HG02678 (cell line): ENCODE results near the gene RYR3.
A peak's percentile ranks its signal among the peaks of the same experiment; 100 is the strongest.

Source experiments
- ATAC-seq: cut with Tn5 transposase; IDR thresholded peaks from one replicate; pipeline ENCODE4 v1.9.1; 2021; ENCODE audit warnings: mild to moderate bottlenecking, moderate library complexity; ENCODE audit not compliant: unreplicated experiment

The RYR3 gene

GRCh38 chr15:33858836-33859235 is 548.1 kb downstream of the RYR3 start:
- ATAC-seq: no peak

GRCh38 chr15:33859992-33860545 is 549.3 kb downstream of the RYR3 start:
- no peak for ATAC-seq

GRCh38 chr15:33860754-33861153 is 550.0 kb downstream of the RYR3 start:
- no peak for ATAC-seq

GRCh38 chr15:33864360-33865075 is 553.8 kb downstream of the RYR3 start:
- ATAC-seq: no peak

GRCh38 chr15:33865416-33865815 is 554.6 kb downstream of the RYR3 start:
- ATAC-seq: no peak

GRCh38 chr15:33866101-33866737 is 555.5 kb downstream of the RYR3 start:
- no peak for ATAC-seq

- ATAC-seq: no peak
These were observed 561.2 kb downstream of the RYR3 start for GRCh38 chr15:33871980-33872379.

GRCh38 chr15:33872416-33873106 is 561.8 kb downstream of the RYR3 start:
- ATAC-seq: no peak

GRCh38 chr15:33874156-33874555 is 563.4 kb downstream of the RYR3 start:
- ATAC-seq: no peak

GRCh38 chr15:33882921-33883320 is 572.2 kb downstream of the RYR3 start:
- ATAC-seq: no peak

- no peak for ATAC-seq
These were observed 577.4 kb downstream of the RYR3 start for GRCh38 chr15:33888176-33888575.

GRCh38 chr15:33894193-33894592 is 583.4 kb downstream of the RYR3 start:
- peak; percentile 65 for ATAC-seq

- no peak for ATAC-seq
These were observed 591.3 kb downstream of the RYR3 start for GRCh38 chr15:33902043-33902442.

- ATAC-seq: no peak
These were observed 592.9 kb downstream of the RYR3 start for GRCh38 chr15:33903661-33904060.

- no peak for ATAC-seq
These were observed 596.6 kb downstream of the RYR3 start for GRCh38 chr15:33907326-33907725.

- no peak for ATAC-seq
These were observed 597.6 kb downstream of the RYR3 start for GRCh38 chr15:33908406-33908805.

GRCh38 chr15:33910741-33911140 is 600.0 kb downstream of the RYR3 start:
- no peak for ATAC-seq

- ATAC-seq: no peak
These were observed 601.6 kb downstream of the RYR3 start for GRCh38 chr15:33912326-33912725.

- ATAC-seq: no peak
These were observed 602.7 kb downstream of the RYR3 start for GRCh38 chr15:33913459-33913858.
